K562 (cell line): ENCODE data around the gene CABP2.

Source experiments
- ATF2 ChIP-seq: sonication (generic); formaldehyde crosslinking; IDR thresholded peaks from 2 replicates; pipeline ENCODE4 v1.8.1; 2022; ENCODE audit warnings: missing genetic modification reagents
- BHLHE40 ChIP-seq: IDR thresholded peaks from 2 replicates; pipeline ENCODE4 v1.6.1; 2011; ENCODE audit warnings: low read length, improper control_type of control experiment
- CTCF ChIP-seq, 3 experiments: IDR thresholded peaks in 2 of 3; conservative IDR thresholded peaks in 1 of 3; 2 replicates each; pipeline ENCODE4 v1.5.1; 2011 to 2012; ENCODE audit warnings: low read length in 3 of 3, mild to moderate bottlenecking in 3 of 3, control low read depth in 2 of 3, improper control_type of control experiment in 1 of 3, inconsistent platforms in 1 of 3, low read depth in 1 of 3, mixed read lengths in 1 of 3, moderate library complexity in 1 of 3; ENCODE audit not compliant: insufficient read depth in 2 of 3
- E2F6 ChIP-seq, 2 experiments: IDR thresholded peaks; 2 replicates each; pipeline ENCODE4 v1.6.1; 2011; ENCODE audit warnings: borderline replicate concordance in 1 of 2, control low read depth in 1 of 2, low read depth in 1 of 2, low read length in 1 of 2, mild to moderate bottlenecking in 1 of 2, mixed read lengths in 1 of 2, moderate library complexity in 1 of 2; ENCODE audit not compliant: insufficient read depth in 1 of 2, insufficient read length in 1 of 2, poor library complexity in 1 of 2, severe bottlenecking in 1 of 2; ENCODE audit errors: extremely low read depth in 1 of 2
- EZH2 ChIP-seq: IDR thresholded peaks from 2 replicates; pipeline ENCODE4 v1.6.1; 2012; ENCODE audit warnings: low read depth, mild to moderate bottlenecking, inconsistent platforms, low read length, borderline replicate concordance
- IRF9 ChIP-seq: fragments of 450-650 bp; IDR thresholded peaks from 2 replicates; pipeline ENCODE4 v1.6.1; 2016; ENCODE audit warnings: missing biosample characterization, missing genetic modification characterization
- JUNB ChIP-seq: fragments of 450-650 bp; formaldehyde crosslinking; conservative IDR thresholded peaks from 2 replicates; pipeline ENCODE4 v1.4.0; 2020; ENCODE audit warnings: mild to moderate bottlenecking
- KDM1A ChIP-seq, 2 experiments: fragments of 450-650 bp; IDR thresholded peaks; 2 replicates each; pipeline ENCODE4 v1.6.1; 2016; ENCODE audit warnings: mild to moderate bottlenecking in 2 of 2
- MECOM ChIP-seq: fragments of 250-450 bp; sonication (Bioruptor Pico); IDR thresholded peaks from 2 replicates; pipeline ENCODE4 v1.8.0; 2022; ENCODE audit warnings: inconsistent platforms
- SAFB2 ChIP-seq: fragments of 200-400 bp; formaldehyde crosslinking; IDR thresholded peaks from 2 replicates; pipeline ENCODE4 v1.6.1; 2018; ENCODE audit warnings: borderline replicate concordance, low read length, low read depth, moderate library complexity; ENCODE audit not compliant: severe bottlenecking
- TAF1 ChIP-seq: IDR thresholded peaks from 2 replicates; pipeline ENCODE4 v1.6.1; 2011; ENCODE audit warnings: mild to moderate bottlenecking, low read length, moderate library complexity; ENCODE audit not compliant: insufficient read depth, control insufficient read depth, severe bottlenecking; ENCODE audit errors: extremely low read depth
- TCF7 ChIP-seq: sonication (generic); IDR thresholded peaks from 2 replicates; pipeline ENCODE4 v1.6.1; 2016; ENCODE audit warnings: antibody characterized with exemption, borderline replicate concordance
- ZNF121 ChIP-seq: sonication (generic); formaldehyde crosslinking; conservative IDR thresholded peaks from 2 replicates; pipeline ENCODE4 v1.8.0; 2022; ENCODE audit warnings: missing genetic modification reagents
- ZNF639 ChIP-seq, 2 experiments: fragments of 200-800 bp in 1 of 2; sonication (Bioruptor generic) in 1 of 2; sonication (generic) in 1 of 2; formaldehyde crosslinking in 1 of 2; IDR thresholded peaks in 1 of 2; conservative IDR thresholded peaks in 1 of 2; 2 replicates each; pipeline versions ENCODE4 v1.5.0 to v1.6.1; 2016 to 2020; ENCODE audit warnings: missing compliant biosample characterization in 1 of 2, missing genetic modification characterization in 1 of 2, missing genetic modification reagents in 1 of 2

- no peak for TF ChIP-seq IRF9 (tag)
- no peak for TF ChIP-seq E2F6 (IDR thresholded peaks at IDR 0.05; ENCODE audit: borderline replicate concordance in 1 of 2, extremely low read depth in 1 of 2, insufficient read depth in 1 of 2, insufficient read length in 1 of 2, low read depth in 1 of 2, low read length in 1 of 2, poor library complexity in 1 of 2, severe bottlenecking in 1 of 2)
- peak in 1 of 2 experiments; percentile 18; a peak in 1 of 4 replicates for TF ChIP-seq KDM1A (IDR thresholded peaks at IDR 0.05)
- TF ChIP-seq CTCF (IDR thresholded peaks at IDR 0.05 in 2 of 3, conservative IDR thresholded peaks at IDR 0.05 in 1 of 3; ENCODE audit: insufficient read depth in 2 of 3, low read depth in 1 of 3, low read length in 3 of 3) = peak; percentile 80 to 82 (median 81)
- TF ChIP-seq ZNF121 (CRISPR knock-in tag) = no peak
- TF ChIP-seq MECOM (CRISPR knock-in tag) = no peak
- TF ChIP-seq EZH2 = no peak
- no peak for TF ChIP-seq TAF1
- peak; percentile 60; the same call in 1 of the 2 replicates for TF ChIP-seq JUNB (CRISPR knock-in tag)
- peak; percentile 78 for TF ChIP-seq BHLHE40
- no peak for TF ChIP-seq TCF7
- no peak for TF ChIP-seq SAFB2
- no peak for TF ChIP-seq ZNF639 (CRISPR knock-in tag; conservative IDR thresholded peaks at IDR 0.05 in 1 of 2, IDR thresholded peaks at IDR 0.05 in 1 of 2)
- no peak for TF ChIP-seq ATF2
Measured at GRCh38 chr11:67572747-67573419, 49.6 kb upstream of the CABP2 start.
